Loucy (cell line): ENCODE data around the gene C9orf72.
"Not testable (repeated sequence)": the region's sequence is repeated elsewhere in the genome, so short reads cannot be mapped to it uniquely, and the experiment has no call there.

ENCODE experiments used
- EZH2phosphoT487 ChIP-seq: fragments of 200-600 bp; IDR thresholded peaks from 2 replicates; pipeline ENCODE4 v1.6.1; 2018; ENCODE audit warnings: antibody characterized with exemption, mild to moderate bottlenecking, moderate library complexity, borderline replicate concordance
- TF ChIP-seq, protein P1 (sequence below): fragments of 200-600 bp; sonication (generic); conservative IDR thresholded peaks from 2 replicates; pipeline ENCODE4 v1.5.1; 2014; ENCODE audit warnings: mild to moderate bottlenecking, antibody characterized with exemption, low read length

DNA sequence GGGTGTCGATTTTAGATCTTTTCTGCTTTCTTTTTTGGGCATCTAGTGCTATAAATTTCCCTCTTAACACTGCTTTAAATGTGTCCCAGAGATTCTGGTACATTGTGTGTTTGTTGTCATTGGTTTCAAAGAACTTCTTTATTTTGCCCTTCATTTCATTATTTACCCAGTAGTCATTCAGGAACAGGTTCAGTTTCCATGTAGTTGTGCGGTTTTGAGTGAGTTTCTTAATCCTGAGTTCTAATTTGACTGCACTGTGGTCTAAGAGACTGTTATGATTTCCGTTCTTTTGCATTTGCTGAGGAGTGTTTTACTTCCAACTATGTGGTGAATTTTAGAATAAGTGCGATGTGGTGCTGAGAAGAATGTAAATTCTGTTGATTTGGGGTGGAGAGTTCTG is 38.8 kb upstream of the C9orf72 start:
- TF ChIP-seq, protein P1, sequence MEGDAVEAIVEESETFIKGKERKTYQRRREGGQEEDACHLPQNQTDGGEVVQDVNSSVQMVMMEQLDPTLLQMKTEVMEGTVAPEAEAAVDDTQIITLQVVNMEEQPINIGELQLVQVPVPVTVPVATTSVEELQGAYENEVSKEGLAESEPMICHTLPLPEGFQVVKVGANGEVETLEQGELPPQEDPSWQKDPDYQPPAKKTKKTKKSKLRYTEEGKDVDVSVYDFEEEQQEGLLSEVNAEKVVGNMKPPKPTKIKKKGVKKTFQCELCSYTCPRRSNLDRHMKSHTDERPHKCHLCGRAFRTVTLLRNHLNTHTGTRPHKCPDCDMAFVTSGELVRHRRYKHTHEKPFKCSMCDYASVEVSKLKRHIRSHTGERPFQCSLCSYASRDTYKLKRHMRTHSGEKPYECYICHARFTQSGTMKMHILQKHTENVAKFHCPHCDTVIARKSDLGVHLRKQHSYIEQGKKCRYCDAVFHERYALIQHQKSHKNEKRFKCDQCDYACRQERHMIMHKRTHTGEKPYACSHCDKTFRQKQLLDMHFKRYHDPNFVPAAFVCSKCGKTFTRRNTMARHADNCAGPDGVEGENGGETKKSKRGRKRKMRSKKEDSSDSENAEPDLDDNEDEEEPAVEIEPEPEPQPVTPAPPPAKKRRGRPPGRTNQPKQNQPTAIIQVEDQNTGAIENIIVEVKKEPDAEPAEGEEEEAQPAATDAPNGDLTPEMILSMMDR, result not testable (repeated sequence)
- TF ChIP-seq EZH2phosphoT487, result not testable (repeated sequence)
